HCEC 1CT (cell line): Measurements from ENCODE around the gene SLC31A1.
"Not testable (repeated sequence)": the region's sequence is repeated elsewhere in the genome, so short reads cannot be mapped to it uniquely, and the experiment has no call there.

Experiments
- DNase-seq: peaks from one replicate; pipeline ENCODE4 v3.0.0-alpha.2; 2017

Gene SLC31A1

DNA sequence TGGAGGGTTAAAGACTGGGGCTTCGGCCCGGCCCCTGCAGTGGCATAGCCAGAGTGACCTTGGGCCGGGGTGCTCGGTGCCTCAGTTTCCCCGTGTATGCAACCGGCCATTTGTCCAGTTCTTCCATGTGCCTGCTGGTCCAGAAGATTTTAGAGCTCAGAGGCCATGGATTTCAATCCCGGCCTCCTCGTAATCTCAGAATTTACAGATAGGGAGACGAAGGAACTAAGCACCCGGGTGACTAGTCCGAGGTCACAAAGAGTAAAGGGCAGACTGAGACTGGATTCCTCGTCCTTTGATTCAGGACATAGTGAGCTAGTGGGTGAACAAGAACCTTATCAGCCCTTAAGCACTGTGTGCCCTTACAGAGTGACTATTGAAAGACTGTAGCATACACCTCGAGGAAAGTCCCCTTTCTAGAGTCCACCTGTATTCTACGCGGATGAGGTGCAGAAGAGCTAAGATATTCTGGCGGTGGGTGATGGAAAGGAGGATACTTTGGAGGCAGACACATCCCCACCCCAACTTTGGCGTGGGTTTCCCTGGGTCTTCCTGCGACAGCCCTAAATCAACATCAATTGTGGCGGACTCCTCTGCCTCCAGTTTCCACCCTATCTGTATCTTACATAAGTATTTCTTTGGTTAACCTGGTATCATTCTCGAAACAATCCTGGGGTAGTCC is 597 bp downstream of the SLC31A1 start:
- no peak for DNase-seq

DNA sequence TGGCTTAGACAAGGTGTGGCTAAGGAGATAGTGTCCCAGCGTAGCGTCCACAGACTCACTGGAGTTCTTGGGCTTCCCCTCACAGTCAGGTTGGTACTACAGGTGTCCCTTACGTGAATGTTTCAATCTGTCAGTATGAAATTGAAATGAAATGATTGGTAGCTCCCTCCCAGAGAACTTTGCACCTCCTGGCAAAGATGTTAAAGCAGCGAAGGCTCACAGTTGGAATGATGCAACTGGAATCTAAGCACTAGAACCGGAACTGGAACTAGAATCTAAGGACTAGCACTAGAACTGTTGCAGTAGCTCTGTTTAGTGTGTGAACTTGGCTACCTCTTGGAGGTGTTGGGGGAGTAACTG is 1.1 kb downstream of the SLC31A1 start:
- peak; percentile 15 for DNase-seq

DNA sequence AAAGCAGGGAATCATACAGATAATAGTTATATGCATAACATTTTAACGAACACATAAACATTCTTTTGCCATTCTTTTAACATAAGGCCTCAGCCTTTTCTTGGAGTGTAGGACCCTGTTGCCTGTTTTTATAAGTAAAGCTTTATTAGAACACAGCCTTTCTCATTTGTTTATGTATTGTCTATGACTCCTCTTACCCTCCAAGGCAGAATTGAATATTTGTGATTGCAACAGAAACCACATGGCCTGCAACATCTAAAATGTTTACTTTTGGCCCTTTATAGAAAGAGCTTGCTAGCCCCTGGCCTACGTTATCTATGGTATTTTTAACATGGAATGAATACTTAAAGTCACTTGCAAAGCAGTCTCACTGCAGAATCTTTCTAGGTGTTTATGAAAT is 2.6 kb downstream of the SLC31A1 start:
- peak; percentile 87 for DNase-seq

DNA sequence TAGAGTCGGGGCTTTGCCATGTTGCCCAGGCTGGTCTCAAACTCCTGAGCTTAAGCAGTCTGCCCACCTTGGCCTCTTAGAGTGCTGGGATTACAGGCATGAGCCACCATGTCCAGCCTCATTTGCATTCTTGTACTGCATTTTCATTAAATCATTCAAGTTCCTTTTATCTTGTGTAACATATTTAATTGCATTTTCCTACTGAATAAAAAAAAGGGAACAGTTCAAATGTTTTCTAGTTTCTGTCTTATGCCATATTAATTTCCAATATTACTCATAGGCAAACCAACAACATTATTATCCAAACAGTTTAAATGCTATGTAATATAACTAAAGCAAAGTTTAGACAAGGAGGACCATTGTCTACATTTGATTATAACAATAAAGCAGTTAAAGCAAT is 6.1 kb downstream of the SLC31A1 start:
- DNase-seq, result no peak

DNA sequence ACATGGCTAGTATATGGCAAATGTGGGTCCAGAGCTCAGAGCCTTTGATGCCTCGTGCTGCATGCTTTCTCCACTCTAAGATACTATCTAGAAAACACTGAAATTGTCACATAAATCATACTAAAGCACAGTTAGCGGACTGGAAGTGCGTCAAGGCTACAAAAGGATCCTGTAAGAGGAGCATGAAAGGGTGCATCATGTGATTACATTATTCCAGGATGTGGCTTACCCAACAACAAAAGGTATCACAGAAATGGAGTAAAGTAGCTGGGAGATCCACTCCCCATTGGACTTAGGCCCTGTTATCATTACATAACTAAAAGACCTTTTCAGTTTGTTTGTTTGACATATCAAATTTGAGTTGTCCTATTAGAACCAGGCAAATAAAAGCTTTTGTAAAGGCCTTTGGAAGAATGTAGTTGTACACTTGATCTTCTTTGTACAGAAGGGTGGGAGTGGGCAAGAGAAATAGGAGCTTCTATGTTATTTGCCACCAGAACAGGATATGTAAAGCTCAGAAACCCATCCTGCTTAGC is 6.9 kb downstream of the SLC31A1 start:
- DNase-seq, result no peak

DNA sequence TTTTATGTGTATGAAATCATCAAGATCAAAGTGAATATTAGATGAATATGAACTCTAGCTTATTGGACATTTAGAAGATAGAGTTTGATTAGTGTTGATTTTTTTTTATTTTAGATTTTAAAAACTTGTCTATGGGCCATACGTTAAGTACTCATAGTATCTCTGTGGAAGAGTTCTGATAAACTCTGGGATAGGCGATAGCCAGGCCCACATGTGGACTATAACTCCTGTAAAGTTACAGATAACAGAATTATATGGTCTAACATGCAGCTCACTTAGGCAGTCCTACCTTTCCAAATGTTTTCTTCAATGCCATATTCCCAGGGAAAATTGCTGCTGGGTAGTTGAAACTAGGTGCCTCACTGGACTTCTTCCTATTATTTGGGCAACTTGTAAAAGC is 10.4 kb downstream of the SLC31A1 start:
- DNase-seq, result no peak

DNA sequence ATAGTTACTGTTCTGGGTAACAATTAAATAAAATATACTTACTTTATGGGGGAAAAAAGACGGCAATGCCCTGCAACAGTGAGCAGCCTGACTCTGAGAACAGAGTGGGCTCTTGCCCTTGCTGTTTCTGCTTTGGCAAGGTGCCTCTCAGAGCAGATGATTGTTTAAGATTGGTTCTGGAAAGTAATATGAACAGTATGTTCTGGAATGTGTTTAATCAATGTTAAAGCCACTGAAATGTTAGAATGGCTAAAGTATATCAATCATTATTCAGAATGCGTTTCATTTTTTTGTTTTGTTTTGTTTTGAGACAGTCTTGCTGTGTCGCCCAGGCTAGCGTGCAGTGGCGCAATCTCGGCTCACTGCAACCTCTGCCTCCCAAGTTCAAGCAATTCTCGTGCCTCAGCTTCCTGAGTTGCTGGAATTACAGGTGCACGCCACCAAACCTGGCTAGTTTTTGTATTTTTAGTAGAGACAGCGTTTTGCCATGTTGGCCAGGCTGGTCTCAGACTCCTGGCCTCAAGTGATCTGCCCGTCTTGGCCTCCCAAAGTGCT is 14.4 kb downstream of the SLC31A1 start:
- not testable (repeated sequence) for DNase-seq

DNA sequence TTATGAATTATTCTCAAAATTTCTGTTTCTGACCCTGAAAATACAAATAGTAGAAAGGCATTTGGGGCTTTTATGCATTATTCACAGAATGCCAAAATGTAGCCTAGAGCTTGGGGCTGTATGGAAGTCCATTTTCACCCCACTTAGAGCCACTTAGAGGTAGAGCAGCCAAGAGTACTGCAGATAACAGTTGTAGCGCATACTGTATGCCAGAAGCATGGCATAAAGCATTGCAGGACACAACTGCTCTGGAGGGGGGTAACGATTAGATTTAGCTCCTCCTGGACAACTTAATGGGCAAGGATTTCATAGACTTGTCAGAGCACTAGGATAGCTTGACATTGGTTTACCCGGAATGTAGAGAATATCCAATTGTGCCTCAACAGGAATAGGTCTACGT is 15.7 kb downstream of the SLC31A1 start:
- no peak for DNase-seq

DNA sequence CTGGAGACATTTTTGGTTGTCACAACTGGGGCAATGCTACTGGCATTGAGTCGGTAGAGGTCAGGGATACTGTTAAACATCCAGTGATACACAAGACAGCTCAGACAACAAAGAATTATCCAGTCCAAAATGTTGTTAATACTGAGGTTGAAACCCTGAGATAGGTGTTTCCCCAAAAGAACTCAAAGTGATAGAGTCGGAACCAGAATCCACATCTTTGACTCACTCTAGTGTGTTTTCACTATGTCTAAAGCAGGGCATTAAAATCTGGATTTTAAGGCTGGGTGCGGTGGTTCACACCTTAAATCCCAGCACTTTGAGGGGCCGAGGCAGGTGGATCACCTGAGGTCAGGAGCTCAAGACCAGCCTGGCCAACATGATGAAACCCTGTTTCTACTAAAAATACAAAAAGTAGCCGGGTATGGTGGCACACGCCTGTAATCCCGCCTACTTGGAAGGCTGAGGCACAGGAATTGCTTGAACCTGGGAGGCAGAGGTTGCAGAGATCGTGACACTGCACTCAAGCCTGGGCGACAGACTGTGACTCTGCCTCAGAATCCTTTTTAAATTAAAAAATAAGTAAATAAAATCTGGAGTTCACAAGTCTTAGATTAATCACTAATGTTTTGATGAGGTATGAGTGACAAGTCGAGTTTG is 17.0 kb downstream of the SLC31A1 start:
- no peak for DNase-seq

DNA sequence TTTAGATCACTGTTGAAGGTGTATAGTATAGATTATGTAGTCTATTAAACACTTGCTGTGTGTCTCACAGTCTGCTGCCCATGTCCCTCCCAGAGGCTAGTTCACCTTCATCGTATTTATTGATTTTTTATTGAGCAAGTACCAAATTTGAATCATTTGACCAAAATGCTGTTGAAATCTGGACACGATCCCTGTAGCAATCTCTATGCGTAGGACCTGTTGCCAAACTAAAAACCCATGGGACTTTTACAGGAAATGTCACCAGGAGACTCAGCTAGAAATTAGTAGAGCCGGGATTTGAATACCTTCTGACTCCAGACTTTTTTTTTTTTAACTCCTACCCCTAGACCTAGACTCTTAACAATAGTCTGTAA is 17.5 kb downstream of the SLC31A1 start:
- DNase-seq, result no peak

DNA sequence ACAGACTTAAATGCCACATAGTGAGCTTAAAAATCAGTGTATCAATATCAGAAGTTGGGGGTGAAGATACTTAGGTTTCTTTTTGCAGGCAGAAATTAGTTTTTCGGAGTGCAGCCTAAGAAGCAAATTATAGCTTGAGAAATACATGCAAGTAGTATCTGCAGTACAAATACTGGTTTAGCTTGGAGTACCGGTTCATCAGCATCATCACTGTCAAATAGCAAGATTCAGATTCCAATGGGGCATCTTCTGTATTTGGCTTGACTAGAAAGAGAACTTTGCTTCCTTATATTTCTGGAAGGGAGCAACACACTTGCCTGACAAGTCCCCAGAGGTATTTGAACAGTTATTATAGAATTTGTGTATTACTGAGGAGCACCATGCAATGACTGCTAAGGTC is 19.8 kb downstream of the SLC31A1 start:
- no peak for DNase-seq

DNA sequence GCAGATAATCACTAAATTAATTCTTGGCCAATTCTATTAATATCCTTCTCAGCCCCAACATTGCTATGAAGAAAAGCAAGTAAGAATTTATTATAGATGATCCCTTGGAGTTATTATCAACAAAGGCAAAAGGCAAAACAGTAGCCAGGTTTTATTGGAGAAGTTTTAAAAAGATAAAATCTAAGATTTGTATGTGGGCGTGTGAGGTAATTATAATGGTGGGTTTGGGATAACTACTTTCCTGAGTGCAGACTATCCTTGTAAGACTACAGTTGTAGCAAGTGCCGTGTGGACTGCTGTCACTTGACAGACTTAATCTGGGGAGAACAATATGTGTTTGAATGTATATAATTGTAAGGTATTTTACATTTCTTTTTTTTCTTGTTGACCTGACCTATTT is 23.2 kb downstream of the SLC31A1 start:
- DNase-seq, result no peak

DNA sequence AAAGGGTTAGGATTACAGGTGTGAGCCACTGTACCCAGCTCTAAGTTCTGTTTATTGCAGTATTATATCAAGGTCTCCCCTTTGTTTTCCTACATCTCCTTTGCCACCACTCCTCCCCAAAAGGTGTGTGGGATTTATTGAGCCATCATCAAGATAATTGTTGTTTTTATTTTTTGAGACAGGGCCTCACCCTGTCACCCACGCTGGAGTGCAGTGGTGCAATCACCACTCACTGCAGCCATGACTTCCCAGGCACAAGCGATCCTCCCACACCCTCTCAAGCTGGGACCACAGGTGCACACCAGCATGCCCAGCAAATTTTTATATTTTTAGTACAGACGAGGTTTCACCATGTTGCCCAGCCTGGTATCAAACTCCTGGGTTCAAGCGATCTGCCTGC is 24.6 kb downstream of the SLC31A1 start:
- DNase-seq, result no peak

DNA sequence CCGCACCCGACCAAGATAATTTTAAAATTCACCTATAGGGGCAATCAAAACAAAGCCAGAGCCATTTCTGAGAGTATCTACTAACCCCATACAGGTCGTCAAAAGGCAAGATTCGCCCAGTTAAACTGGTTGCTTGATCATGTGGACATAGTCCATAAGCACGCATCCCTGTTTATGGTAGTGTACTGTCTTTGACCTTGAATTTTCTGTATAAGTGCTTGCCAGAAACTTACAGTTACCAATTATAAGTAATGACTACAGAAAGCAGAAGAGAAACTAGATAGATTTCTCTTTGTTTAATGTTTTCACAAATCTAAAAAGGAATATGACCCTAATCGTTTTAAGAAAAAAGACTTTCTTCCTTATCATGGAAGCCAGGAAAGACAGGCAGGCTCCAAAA is 25.6 kb downstream of the SLC31A1 start:
- DNase-seq, result no peak

DNA sequence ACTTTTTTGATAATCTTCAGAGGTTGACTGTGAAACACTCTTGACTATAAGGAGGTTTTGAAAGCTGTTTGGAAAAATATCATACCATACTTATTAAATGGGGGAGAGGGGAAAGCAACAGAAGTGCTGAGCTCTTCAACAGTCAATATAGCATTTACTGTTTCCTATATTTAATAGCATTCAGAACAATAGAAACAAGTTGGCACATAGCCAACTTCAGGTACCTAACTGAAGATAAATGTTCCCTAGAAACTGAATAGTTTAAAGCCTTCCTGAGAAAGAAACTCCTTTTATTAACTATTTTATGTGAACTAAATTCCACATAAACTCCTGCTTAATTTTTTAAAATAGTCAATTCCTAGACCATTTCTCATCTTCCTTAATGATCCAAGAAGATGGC is 26.3 kb downstream of the SLC31A1 start:
- no peak for DNase-seq

DNA sequence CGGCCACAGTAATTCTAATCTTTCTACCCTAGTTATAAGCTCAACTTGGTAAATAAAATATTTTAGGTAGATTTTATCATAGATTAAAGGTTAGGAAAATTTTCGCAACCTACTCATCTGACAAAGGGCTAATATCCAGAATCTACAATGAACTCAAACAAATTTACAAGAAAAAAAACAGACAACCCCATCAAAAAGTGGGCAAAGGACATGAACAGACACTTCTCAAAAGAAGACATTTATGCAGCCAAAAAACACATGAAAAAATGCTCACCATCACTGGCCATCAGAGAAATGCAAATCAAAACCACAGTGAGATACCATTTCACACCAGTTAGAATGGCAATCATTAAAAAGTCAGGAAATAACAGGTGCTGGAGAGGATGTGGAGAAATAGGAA is 28.3 kb downstream of the SLC31A1 start:
- not testable (repeated sequence) for DNase-seq

DNA sequence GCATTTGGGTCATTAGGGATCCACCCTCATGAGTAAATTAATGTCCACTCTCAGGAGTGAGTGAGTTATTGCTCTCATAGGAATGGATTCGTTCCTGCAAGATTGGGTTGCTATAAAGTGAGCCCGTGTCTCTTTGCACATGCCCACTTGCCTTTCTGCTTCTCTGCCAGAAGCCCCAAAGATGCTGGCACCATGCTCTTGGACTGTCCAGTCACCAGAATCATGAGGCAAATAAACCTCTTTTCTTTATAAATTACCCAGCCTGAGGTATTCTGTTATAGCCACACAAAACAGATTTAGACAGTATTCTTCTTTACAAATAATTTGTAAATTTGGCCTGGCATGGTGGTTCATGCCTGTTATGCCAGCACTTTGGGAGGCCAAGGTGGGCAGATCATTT is 29.5 kb downstream of the SLC31A1 start:
- no peak for DNase-seq

DNA sequence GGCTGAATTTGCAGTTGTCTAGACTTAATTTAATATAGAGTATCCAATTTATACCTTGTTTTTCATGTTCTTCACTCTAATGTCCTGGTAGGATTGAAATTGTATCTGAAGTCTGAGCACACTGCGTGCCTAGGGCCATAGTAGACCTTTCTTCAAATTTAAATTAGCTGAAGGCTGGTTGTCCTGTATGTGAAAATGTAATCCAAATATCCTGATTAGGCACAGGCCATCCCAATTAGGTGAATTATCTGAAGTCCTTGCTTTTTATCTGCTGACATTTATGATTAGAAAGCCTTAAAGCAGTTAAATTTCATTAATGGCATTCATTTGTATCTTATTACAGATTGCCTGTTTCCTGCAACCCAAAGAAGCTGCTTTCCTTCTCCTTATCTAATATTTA is 33.6 kb downstream of the SLC31A1 start:
- no peak for DNase-seq

DNA sequence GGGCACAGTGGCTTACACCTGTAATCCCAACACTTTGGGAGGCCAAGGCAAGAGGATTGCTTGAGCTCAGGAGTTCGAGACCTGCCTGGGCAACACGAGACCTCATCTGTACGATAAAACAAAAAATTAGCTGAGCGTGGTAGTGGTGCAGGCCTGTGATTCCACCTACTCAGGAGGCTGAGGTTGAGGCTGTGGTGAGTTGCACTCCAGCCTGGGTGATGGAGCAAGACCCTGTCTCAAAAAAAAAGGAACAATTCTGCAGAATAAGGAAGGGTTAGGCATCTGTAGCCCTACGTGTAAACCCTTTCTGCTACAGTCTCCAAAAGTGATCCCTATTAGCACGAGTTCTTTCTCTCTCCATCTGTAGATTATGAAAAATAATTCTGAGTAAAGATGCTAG is 34.1 kb downstream of the SLC31A1 start:
- DNase-seq, result no peak

DNA sequence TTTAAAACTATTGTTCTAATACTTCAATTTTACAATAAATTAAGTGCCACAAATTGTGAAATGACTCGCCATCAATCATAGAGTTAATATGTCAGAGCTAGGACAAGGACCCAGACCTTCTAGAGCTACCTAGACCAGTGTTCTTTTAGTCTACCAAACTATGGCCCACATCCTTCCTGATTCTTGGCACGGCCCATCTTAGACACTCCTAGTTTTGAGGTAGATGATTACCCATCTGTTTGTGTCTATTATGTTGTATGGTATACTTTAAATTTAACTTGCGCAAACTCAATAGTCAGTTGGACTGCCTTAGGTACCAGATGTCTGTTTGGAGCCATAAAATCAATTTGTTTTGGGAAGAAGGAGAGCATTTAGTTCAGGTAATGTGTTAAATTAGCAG is 36.5 kb downstream of the SLC31A1 start:
- DNase-seq, result no peak

DNA sequence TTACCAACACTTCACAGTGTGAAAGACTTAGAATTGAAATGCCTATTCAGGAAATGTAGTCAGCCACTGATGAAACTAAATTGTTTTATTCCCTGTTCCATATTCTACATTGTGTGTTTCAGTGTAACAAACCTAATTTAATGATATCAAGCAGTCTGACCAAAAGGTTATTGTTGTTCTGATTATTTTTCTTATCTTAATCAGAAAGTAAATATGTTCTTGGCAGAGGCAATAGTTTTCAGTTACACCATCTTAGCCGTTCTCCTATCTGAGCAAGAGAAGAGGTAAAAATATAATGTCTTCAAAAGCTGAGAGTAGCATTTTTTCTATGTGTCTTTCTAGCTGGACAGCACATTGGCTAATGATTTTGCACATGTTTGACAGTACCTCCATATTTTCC is 36.9 kb downstream of the SLC31A1 start:
- no peak for DNase-seq

DNA sequence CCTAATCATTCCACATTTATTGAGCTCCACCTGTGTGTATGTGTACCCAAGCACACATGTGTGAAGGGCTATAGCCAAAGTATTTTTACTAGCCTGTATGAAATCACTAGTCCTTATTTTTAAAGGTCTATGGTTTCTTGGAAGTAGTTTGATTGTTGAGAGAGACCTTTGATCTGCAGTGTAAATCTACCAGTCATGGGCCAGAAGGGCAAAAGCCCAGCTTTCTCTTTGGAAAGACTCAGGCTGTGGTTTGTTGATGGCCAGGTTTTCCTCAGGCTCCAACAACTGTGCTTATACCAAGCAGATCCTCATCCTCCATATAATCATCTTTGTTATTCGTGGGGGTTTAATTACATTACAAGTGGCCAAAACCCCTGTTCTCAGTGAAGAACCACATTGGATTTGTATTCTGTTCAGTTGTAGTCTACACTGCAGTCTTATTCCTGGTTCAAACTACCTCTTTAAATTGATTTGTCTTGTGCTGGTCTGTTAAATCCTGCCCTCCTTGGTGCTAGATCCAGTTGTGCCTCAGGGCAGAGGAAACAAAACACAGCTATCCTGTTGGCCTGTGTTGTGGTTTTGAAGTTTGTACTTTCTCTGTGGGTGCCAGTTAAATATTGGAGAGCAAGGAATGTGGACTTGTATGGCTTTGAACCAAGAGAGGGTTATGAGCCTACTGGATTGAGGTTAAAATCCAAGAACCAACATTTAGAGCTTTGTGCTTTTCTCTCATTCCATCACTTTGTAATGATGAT is 40.8 kb downstream of the SLC31A1 start:
- no peak for DNase-seq

DNA sequence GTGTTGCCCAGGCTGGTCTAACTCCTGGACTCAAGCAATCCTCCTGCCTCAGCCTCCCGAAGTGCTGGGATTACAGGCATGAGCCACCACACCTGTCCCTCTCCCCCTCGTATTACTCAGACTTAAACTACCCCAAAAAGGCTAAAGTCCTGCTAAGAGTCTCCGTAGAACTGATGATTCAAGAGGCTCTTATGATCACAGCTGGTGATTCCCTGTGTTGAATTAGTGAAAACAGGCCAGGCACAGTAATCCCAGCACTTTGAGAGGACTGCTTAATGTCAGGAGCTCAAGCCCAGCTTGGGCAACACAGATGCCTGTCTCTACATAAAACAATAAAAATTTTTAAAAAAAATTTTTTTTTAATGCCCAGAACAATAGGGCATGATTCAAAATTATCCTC is 44.8 kb downstream of the SLC31A1 start:
- no peak for DNase-seq
